IPS-20b (cell line): ENCODE measurements around the gene ADAMTS2.

ENCODE experiments used
- H3K27ac ChIP-seq: one replicate; pipeline ENCODE4 v1.5.1; 2013; ENCODE audit warnings: low read length
- H3K27me3 ChIP-seq: 2 replicates; pipeline ENCODE4 v1.6.1; 2013; ENCODE audit warnings: mild to moderate bottlenecking, low read length, inconsistent platforms; ENCODE audit not compliant: insufficient read depth
- H3K36me3 ChIP-seq: 2 replicates; pipeline ENCODE4 v1.6.1; 2013; ENCODE audit warnings: low read depth, mild to moderate bottlenecking, inconsistent platforms, low read length, moderate library complexity; ENCODE audit not compliant: insufficient read depth
- H3K4me1 ChIP-seq: 2 replicates; pipeline ENCODE4 v1.6.1; 2013; ENCODE audit warnings: mild to moderate bottlenecking, control low read depth, inconsistent platforms, low read length, moderate library complexity; ENCODE audit not compliant: insufficient read depth
- H3K4me3 ChIP-seq: 2 replicates; pipeline ENCODE4 v1.5.1; 2013; ENCODE audit warnings: mild to moderate bottlenecking, low read length, inconsistent platforms
- H3K9ac ChIP-seq: 2 replicates; pipeline ENCODE4 v1.6.1; 2013; ENCODE audit warnings: low read depth, mild to moderate bottlenecking, inconsistent platforms, low read length, moderate library complexity
- H3K9me3 ChIP-seq: 2 replicates; pipeline ENCODE4 v1.6.1; 2013; ENCODE audit warnings: mild to moderate bottlenecking, low read depth, low read length, inconsistent platforms; ENCODE audit not compliant: insufficient read depth

ADAMTS2 gene

DNA sequence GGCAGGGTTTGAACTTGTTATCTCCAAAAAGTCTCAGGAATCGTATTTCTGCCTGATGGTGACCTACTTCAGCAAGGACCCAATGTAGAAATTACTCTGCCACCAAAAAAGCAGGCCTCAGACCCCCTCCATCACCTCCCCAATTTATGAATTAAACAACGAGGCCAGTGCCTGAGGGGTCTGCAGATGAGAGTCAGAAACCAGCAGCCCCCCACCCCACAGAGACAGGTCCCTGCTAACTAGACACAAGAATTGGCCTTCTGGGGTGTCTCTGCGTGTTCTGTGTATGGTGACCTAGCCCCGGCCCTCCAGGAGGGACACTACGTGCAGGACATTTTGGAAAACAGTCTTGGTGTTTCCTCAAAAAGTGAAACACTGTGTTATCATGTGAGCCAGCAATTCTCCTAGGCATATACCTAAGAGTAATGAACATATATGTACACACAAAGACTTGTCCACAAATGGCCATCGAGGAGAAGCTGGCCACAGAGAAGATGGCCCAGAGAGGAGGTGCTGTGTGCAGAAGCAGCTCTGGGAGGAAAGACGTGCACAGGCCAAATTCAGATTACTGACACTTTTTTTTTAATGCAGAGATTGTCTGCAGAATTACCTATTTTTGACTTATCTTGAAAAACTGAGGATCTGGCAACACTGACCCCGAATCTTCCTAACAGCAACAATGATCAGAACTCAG is 93.8 kb downstream of the ADAMTS2 start:
- H3K4me3 ChIP-seq: no peak overlapping the region
- H3K4me1 ChIP-seq: peaks cover 4% of the 10 kb centered on the region; the same call in 1 of the 2 replicates
- no peaks in the 10 kb centered on the region for H3K27me3 ChIP-seq
- no peaks in the 10 kb centered on the region for H3K36me3 ChIP-seq
- H3K27ac ChIP-seq: no peak overlapping the region
- no peaks in the 10 kb centered on the region for H3K9me3 ChIP-seq
- no peak overlapping the region for H3K9ac ChIP-seq

DNA sequence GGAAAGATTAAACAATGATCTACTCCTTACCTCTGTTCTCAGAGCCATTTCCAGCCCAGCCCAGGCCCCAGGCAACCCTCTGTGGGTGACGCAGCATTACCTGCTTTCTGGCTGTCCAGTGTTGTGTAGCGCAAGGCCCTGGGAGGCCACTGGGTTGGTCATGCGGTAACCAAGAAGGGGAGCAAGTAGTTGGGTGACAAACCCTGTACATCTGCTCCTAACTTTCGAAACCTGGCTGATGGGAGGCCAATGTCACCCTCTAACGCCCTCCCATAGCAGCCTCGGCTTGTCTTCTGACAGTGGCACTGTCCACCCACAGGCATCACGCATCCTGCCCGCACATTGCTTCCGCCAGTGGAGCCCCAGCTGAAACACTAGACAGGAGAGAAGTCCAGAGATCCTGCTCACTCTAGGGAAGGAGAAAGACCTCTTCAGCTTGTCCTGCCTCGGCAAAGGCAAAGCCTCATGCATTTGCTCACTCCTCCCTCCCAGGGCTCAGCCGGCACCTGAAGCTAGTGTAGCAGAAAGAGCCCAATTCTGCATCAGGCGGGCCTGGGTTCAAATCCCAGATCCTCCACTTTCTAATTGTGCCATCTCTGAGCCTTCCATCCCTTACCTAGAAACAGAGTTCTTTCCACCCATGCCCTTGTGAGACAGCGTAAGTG is 94.6 kb downstream of the ADAMTS2 start:
- H3K9ac ChIP-seq: no peak overlapping the region
- H3K27me3 ChIP-seq: no peaks in the 10 kb centered on the region
- H3K9me3 ChIP-seq: no peaks in the 10 kb centered on the region
- H3K4me3 ChIP-seq: no peak overlapping the region
- H3K27ac ChIP-seq: no peak overlapping the region
- H3K4me1 ChIP-seq: peaks cover 7% of the 10 kb centered on the region; the same call in 1 of the 2 replicates
- H3K36me3 ChIP-seq: no peaks in the 10 kb centered on the region

DNA sequence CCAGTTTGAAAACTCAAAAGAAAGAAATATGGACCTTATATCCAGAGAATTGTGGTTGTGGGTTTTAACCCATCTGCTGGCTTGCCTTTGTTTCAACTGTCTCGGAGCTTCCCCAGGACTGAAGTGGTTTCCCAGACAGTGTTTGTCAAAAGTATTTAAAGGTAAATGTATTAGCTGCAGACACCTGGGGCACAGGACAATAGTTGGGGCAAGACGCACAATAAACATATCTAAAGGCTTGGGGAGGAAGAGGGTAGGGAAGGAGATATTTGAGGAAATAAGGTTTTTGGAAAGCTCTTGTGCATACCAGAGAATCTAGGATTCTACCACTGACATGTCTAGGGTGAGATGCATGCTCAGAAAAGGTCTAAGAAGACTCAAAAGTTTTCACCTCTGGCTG is 99.0 kb downstream of the ADAMTS2 start:
- Histone ChIP-seq H3K9ac (no peak overlapping the region; the same call in 1 of the 2 replicates), H3K36me3 (no peaks in the 10 kb centered on the region), H3K4me3 (peak overlapping the region; percentile 53; the same call in 1 of the 2 replicates), H3K27me3 (no peaks in the 10 kb centered on the region), H3K9me3 (no peaks in the 10 kb centered on the region), H3K4me1 (peaks cover 20% of the 10 kb centered on the region), H3K27ac (peak overlapping the region; percentile 48)

DNA sequence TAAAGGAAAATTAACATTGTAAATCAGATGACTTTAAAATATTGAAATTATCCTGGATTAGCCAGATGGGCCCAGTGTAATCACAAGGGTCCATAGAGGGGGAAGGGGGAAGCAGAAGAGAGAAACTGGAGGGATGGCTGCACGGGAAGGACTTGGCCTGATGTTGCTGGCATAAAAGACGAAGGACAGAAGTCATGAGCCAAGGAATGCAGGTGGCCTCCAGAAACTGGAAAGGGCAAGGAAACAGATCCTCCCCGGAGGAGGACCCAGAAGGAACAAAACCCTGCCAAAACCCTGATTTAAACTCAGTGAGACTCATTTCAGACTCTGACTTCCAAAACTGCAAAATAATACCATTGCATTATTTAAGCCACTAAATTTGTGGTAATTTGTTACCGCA is 100.2 kb downstream of the ADAMTS2 start:
- H3K27ac ChIP-seq: no peak overlapping the region
- H3K36me3 ChIP-seq: no peaks in the 10 kb centered on the region
- H3K9ac ChIP-seq: no peak overlapping the region
- H3K4me1 ChIP-seq: peaks cover 20% of the 10 kb centered on the region
- no peak overlapping the region for H3K4me3 ChIP-seq
- no peaks in the 10 kb centered on the region for H3K27me3 ChIP-seq
- no peaks in the 10 kb centered on the region for H3K9me3 ChIP-seq

DNA sequence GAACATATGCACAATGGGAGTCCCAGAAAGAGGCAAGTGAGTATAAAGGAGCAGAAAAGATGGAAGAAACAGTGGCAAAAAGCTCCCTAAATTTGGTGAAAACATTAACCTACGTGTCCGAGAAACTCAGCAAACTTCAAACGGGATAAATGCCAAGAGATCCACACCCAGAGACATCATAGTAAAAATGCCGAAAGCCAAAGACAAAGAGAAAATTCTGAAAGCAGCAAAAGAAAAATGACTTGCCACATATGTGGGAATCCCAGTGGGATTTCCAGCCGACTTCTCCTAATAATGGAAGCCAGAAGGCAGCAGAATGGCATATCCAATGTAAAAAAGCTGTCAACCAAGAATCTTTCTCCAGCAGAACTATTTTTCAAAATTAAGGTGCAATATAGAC is 101.2 kb downstream of the ADAMTS2 start:
- Histone ChIP-seq H3K4me3 (no peak overlapping the region), H3K9ac (no peak overlapping the region), H3K27me3 (no peaks in the 10 kb centered on the region), H3K36me3 (no peaks in the 10 kb centered on the region), H3K4me1 (peaks cover 20% of the 10 kb centered on the region), H3K9me3 (no peaks in the 10 kb centered on the region), H3K27ac (no peak overlapping the region)

DNA sequence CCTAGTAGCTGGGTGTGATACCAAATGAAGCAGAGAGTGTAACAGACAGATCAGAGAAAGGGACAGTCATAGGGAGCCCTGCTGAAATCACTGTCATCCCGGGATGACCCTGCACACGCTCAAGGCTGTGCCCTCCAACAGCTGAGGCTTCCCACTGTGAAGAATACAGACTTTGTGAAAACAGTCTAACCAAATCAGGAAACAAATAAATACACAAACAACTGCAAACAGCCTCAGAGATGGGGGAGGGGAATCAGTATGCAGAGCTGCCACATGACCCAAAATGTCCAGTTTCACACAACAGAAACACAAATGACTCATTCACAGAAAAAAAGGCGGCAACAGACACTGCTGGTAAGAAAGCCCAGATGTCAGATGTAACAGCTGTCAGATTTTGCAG is 101.9 kb downstream of the ADAMTS2 start:
- Histone ChIP-seq H3K36me3 (no peaks in the 10 kb centered on the region), H3K4me1 (peaks cover 20% of the 10 kb centered on the region), H3K27ac (no peak overlapping the region), H3K4me3 (no peak overlapping the region), H3K9me3 (no peaks in the 10 kb centered on the region), H3K9ac (no peak overlapping the region), H3K27me3 (no peaks in the 10 kb centered on the region)

DNA sequence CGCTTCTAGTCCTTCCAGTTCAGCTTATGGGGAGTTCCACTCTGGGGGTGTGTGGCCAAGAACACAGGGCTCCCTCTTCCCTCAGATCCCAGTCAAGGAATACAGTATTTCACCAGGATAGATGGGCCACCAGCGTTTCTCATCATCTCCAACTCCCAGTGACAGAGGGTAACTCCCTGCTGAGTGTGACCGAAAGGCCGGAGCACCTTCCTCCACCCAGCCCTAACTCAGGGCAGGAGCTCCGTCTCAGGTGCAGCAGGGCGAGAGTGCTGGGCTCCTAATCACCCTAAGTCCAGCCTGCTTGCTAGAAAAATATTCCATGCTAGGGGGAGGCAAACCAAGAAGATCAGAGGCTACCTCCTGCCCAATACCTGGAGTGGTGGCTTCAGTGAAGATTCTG is 102.6 kb downstream of the ADAMTS2 start:
- Histone ChIP-seq H3K27me3 (no peaks in the 10 kb centered on the region), H3K9ac (no peak overlapping the region), H3K27ac (no peak overlapping the region), H3K4me3 (no peak overlapping the region), H3K9me3 (no peaks in the 10 kb centered on the region), H3K4me1 (peaks cover 20% of the 10 kb centered on the region), H3K36me3 (no peaks in the 10 kb centered on the region)

DNA sequence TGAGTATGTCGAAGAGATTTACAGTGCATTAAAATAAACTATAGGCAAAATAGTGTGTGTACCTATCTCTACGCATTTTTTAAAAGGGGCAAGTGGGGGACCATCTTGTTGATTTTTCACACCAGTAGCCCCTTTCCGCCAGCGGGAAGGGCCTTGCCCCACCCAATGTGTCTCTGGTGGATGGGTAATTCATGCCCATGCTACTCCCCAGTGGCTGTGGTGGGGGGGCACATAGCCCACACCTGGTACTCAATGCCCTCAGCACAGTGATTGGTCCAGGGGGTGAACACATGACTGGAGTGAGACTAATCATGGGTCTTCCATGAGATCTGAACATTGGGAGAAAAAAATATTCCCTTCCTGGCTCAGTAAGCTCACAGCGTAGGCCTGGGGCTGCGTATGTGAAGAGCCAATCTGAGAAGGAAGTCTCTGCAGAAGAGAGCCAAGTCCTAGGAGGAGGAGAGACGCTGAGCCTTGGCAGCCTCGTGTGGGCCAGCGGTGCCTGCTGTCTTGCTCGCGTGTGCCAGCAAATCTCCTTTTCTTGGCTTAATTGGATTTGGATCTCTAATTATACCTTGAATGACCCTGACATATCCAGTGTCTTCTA is 103.4 kb downstream of the ADAMTS2 start:
- Histone ChIP-seq H3K4me3 (no peak overlapping the region), H3K4me1 (peaks cover 20% of the 10 kb centered on the region), H3K36me3 (no peaks in the 10 kb centered on the region), H3K9me3 (no peaks in the 10 kb centered on the region), H3K27me3 (no peaks in the 10 kb centered on the region), H3K27ac (no peak overlapping the region), H3K9ac (no peak overlapping the region)

DNA sequence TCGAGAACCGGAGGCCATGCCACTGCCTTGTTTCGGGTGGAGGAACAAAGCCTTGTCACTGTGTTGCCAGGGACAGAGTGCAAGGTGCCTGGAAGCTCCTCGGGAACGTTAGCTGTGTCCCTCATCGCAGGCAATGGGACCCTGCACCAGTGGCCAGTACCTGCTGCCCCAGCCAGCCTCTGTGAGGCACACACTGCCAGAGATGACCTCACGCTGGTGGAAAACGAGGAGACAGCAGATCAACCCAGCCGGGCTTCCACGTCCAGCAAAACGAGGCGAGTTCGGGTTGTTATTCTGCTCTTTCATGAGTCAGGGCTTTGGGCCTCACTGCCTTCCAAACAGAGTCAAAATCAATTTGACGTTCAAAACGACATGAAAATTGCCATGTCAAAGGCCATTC is 104.1 kb downstream of the ADAMTS2 start:
- H3K36me3 ChIP-seq: no peaks in the 10 kb centered on the region
- H3K9ac ChIP-seq: no peak overlapping the region
- H3K4me1 ChIP-seq: peaks cover 16% of the 10 kb centered on the region
- no peak overlapping the region for H3K27ac ChIP-seq
- no peaks in the 10 kb centered on the region for H3K9me3 ChIP-seq
- H3K4me3 ChIP-seq: no peak overlapping the region
- no peaks in the 10 kb centered on the region for H3K27me3 ChIP-seq

DNA sequence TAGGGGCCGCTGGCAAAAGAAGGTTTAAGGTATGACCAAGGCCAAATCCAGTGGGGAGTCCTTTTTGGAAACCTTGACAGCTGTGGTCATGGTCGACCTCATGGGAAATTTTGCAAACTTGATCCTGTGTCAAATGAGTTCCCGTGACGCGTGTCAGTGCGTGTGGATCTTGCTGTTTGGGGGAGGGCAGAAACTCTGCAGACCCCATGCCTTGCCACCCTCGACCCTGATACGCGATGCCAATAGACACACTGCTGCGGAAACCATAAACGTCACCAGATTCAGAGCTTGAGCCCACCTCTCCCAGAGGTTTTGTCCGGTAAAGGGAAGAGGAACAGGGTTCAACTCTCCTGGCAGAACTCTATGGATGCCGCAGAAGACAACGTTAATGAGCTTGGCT is 104.7 kb downstream of the ADAMTS2 start:
- no peak overlapping the region for H3K9ac ChIP-seq
- H3K4me3 ChIP-seq: no peak overlapping the region
- no peak overlapping the region for H3K27ac ChIP-seq
- no peaks in the 10 kb centered on the region for H3K9me3 ChIP-seq
- peaks cover 13% of the 10 kb centered on the region for H3K4me1 ChIP-seq
- H3K36me3 ChIP-seq: no peaks in the 10 kb centered on the region
- H3K27me3 ChIP-seq: no peaks in the 10 kb centered on the region

DNA sequence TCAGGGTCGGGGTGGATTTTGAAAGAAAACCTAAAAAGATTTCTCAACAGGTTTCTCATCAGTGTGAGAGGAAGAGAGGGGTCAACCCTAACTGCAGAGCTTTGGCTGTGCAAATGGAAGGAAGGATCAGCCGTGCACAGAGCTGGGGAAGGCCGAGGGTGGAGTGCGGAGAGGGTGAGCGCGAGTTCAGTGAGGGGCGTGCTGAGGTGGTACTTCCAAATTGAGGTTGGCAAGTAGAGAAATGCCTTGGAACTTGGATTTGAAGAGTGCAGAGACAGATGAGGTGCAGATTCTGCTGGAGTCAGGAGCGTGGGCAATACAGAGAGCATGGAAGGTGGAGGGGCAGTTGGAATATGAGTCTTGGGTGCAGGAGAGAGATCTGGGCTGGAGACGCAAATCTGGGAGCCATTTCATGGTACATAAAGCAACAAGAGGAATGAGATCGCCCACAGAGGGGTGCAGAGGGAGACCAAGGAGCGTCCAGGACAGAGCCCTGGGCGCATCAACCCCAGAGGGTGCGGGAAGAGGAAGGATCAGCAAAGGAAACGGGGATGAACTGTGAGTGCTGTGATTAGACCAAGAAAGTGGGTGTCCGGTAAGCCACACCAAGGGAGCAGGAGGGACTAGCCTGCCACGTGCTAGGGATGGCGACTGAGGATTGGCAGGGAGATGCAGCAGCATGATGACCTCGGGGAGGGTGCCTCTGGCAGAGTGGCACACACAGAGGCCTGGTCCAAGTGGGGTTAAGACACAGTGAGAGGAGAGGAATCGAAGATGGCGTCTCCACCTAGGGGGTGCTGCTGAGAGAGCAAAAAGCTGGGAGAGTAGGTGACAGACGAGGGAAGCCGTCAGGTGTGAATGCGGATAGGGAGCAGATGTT is 105.8 kb downstream of the ADAMTS2 start:
- Histone ChIP-seq H3K36me3 (no peaks in the 10 kb centered on the region), H3K9ac (no peak overlapping the region), H3K4me3 (no peak overlapping the region), H3K27me3 (no peaks in the 10 kb centered on the region), H3K27ac (no peak overlapping the region), H3K4me1 (peaks cover 13% of the 10 kb centered on the region), H3K9me3 (no peaks in the 10 kb centered on the region)
